ENCODE data around the gene ADAMTSL1.

The ADAMTSL1 gene

GRCh38 chr9:18638371-18639249 lies 164.7 kb downstream of the ADAMTSL1 start:
- DNase-seq (ENCODE audit: low spot score): no peak
- TF ChIP-seq CTCF (IDR thresholded peaks at IDR 0.05; ENCODE audit: extremely low read depth, insufficient read depth, missing control alignments): no peak
- in situ Hi-C loops (cut with MboI; ENCODE audit: low pct_unique_long_range_greater_than_20kb, low sequenced_read_pairs, unreplicated experiment): no loop called here

- in situ Hi-C loops (cut with MboI; ENCODE audit: low pct_unique_long_range_greater_than_20kb, low sequenced_read_pairs, unreplicated experiment): no loop called here
- no peak for DNase-seq (ENCODE audit: low spot score)
- TF ChIP-seq CTCF (IDR thresholded peaks at IDR 0.05; ENCODE audit: extremely low read depth, insufficient read depth, missing control alignments): no peak
These were observed 166.0 kb downstream of the ADAMTSL1 start for GRCh38 chr9:18639911-18640310.

GRCh38 chr9:18658804-18659705 lies 185.1 kb downstream of the ADAMTSL1 start:
- no peak for DNase-seq (ENCODE audit: low spot score)
- TF ChIP-seq CTCF (IDR thresholded peaks at IDR 0.05; ENCODE audit: extremely low read depth, insufficient read depth, missing control alignments): no peak
- in situ Hi-C loops (cut with MboI; ENCODE audit: low pct_unique_long_range_greater_than_20kb, low sequenced_read_pairs, unreplicated experiment): no loop called here

- TF ChIP-seq CTCF (IDR thresholded peaks at IDR 0.05; ENCODE audit: extremely low read depth, insufficient read depth, missing control alignments): no peak
- in situ Hi-C loops (cut with MboI; ENCODE audit: low pct_unique_long_range_greater_than_20kb, low sequenced_read_pairs, unreplicated experiment): no loop called here
- no peak for DNase-seq (ENCODE audit: low spot score)
These were observed 186.0 kb downstream of the ADAMTSL1 start for GRCh38 chr9:18660001-18660400.

- in situ Hi-C loops (cut with MboI; ENCODE audit: low pct_unique_long_range_greater_than_20kb, low sequenced_read_pairs, unreplicated experiment): no loop called here
- DNase-seq (ENCODE audit: low spot score): no peak
- no peak for TF ChIP-seq CTCF (IDR thresholded peaks at IDR 0.05; ENCODE audit: extremely low read depth, insufficient read depth, missing control alignments)
These were observed 188.4 kb downstream of the ADAMTSL1 start for GRCh38 chr9:18662320-18662719.

GRCh38 chr9:18665947-18666346 lies 192.0 kb downstream of the ADAMTSL1 start:
- no peak for TF ChIP-seq CTCF (IDR thresholded peaks at IDR 0.05; ENCODE audit: extremely low read depth, insufficient read depth, missing control alignments)
- no peak for DNase-seq (ENCODE audit: low spot score)
- in situ Hi-C loops (cut with MboI; ENCODE audit: low pct_unique_long_range_greater_than_20kb, low sequenced_read_pairs, unreplicated experiment): no loop called here
